Smooth muscle cell (in vitro differentiated cells): ENCODE measurements around the gene NWD2. TPM values are rescaled to one million over a fixed set of nuclear protein-coding genes. Genes with fewer than 3 reads are reported as not detected.

Experiments
- DNase-seq: peaks from one replicate; lab custom pipeline; 2025; ENCODE audit not compliant: unreplicated experiment; lab: John Stamatoyannopoulos, UW
- H2AFZ ChIP-seq: fragments of 200-600 bp; sonication (generic); 2 replicates; pipeline ENCODE4 v1.6.0; 2016; ENCODE audit warnings: antibody characterized with exemption, low read depth, mild to moderate bottlenecking
- H3F3A ChIP-seq: fragments of 200-600 bp; sonication (generic); 2 replicates; pipeline ENCODE4 v1.6.0; 2017; ENCODE audit warnings: antibody characterized with exemption, low read depth
- H3K27ac ChIP-seq: fragments of 200-600 bp; sonication (generic); 2 replicates; pipeline ENCODE4 v1.5.1; 2016; ENCODE audit warnings: low read depth, mild to moderate bottlenecking
- H3K27me3 ChIP-seq: fragments of 200-600 bp; sonication (generic); 2 replicates; pipeline ENCODE4 v1.6.1; 2016; ENCODE audit warnings: low read depth, mild to moderate bottlenecking
- H3K36me3 ChIP-seq: fragments of 200-600 bp; sonication (generic); 2 replicates; pipeline ENCODE4 v1.5.1; 2016; ENCODE audit warnings: low read depth
- H3K4me1 ChIP-seq: fragments of 200-600 bp; sonication (generic); 2 replicates; pipeline ENCODE4 v1.5.1; 2016; ENCODE audit warnings: low read depth
- H3K4me2 ChIP-seq: fragments of 200-600 bp; sonication (generic); 2 replicates; pipeline ENCODE4 v1.6.0; 2016; ENCODE audit warnings: mild to moderate bottlenecking
- H3K4me3 ChIP-seq: fragments of 200-600 bp; sonication (generic); 2 replicates; pipeline ENCODE4 v1.5.1; 2016; ENCODE audit warnings: mild to moderate bottlenecking
- H3K79me2 ChIP-seq: fragments of 200-600 bp; sonication (generic); 2 replicates; pipeline ENCODE4 v1.6.0; 2016; ENCODE audit warnings: low read depth, mild to moderate bottlenecking
- H3K9ac ChIP-seq: fragments of 200-600 bp; sonication (generic); 2 replicates; pipeline ENCODE4 v1.6.0; 2016; ENCODE audit warnings: low read depth
- H3K9me3 ChIP-seq: fragments of 200-600 bp; sonication (generic); replicated peaks from 2 replicates; pipeline ENCODE4 v1.5.1; 2016; ENCODE audit warnings: low read depth
- H4K20me1 ChIP-seq: fragments of 200-600 bp; sonication (generic); 2 replicates; pipeline ENCODE4 v1.6.0; 2016; ENCODE audit warnings: low read depth
- WGBS: methylation state at CpG from one replicate; pipeline ENCODE4 v1.1.7; 2016; ENCODE audit warnings: low lambda C conversion rate; 5-methylcytosine and 5-hydroxymethylcytosine counted together
- polyA plus RNA-seq: library from polyadenylated mRNA; unstranded; fragments of >200 nt; fragmentation: Nextera tagmentation; extraction: Ambion mirVana; gene quantifications from 2 replicates; pipeline ENCODE4 v1.2.1, GENCODE V29; 2016
- total RNA-seq: library from RNA; depleted of rRNA; stranded (reverse); fragments of >200 nt; gene quantifications from 2 replicates; pipeline ENCODE4 v1.2.3, GENCODE V29; 2014
- TF ChIP-seq, protein P1 (sequence below): fragments of 200-600 bp; sonication (generic); IDR thresholded peaks from 2 replicates; pipeline ENCODE4 v1.5.1; 2017; ENCODE audit warnings: borderline replicate concordance, mild to moderate bottlenecking, antibody characterized with exemption; ENCODE audit not compliant: insufficient read depth, poor library complexity, severe bottlenecking

NWD2 gene
- total and polyA plus RNA-seq, 2 experiments from 2014 or later = not detected

DNA sequence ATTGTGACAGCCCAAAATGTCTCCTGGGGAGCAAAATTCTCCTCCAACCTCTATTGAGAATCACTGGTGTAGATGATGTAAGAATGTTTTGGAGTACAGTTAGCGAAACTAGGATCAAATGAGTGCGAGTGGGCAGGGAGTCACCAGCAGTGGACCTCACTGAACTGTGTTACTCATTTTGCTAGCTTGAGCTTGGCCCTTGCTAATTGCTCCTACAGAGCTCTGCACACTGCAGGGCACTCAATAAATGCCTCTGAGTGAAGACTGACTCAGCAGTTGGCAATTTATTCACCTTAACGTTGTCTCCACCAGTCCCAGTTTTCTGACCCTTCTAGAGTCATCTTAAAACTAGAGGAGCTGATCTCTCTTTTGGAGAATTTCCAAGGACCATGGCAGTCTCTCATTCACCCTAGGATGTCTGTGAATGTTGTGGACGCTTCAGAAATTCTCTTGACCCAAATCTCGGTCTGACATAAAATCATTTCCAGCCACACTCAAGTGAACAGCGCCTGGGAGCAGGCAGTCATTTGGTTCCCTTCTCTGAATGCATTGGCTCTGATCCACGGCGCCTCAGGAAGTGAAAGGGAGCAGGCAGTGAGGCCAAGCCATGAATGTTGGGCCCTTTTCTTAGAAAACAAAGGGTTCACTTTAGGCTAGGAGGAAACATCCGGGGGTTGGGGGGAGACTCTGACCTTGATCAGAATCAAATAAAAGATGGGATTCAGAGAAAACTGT lies 148.1 kb downstream of the NWD2 start:
- H3K4me2 ChIP-seq = no peak overlapping the region
- no peaks in the 10 kb centered on the region for H3K79me2 ChIP-seq
- no peaks in the 10 kb centered on the region for H3K27me3 ChIP-seq
- no peak overlapping the region for H3K4me3 ChIP-seq
- no peaks in the 10 kb centered on the region for H3K4me1 ChIP-seq
- H4K20me1 ChIP-seq = no peaks in the 10 kb centered on the region
- no peaks in the 10 kb centered on the region for H3F3A ChIP-seq
- no peak overlapping the region for H3K9ac ChIP-seq
- TF ChIP-seq, protein P1, sequence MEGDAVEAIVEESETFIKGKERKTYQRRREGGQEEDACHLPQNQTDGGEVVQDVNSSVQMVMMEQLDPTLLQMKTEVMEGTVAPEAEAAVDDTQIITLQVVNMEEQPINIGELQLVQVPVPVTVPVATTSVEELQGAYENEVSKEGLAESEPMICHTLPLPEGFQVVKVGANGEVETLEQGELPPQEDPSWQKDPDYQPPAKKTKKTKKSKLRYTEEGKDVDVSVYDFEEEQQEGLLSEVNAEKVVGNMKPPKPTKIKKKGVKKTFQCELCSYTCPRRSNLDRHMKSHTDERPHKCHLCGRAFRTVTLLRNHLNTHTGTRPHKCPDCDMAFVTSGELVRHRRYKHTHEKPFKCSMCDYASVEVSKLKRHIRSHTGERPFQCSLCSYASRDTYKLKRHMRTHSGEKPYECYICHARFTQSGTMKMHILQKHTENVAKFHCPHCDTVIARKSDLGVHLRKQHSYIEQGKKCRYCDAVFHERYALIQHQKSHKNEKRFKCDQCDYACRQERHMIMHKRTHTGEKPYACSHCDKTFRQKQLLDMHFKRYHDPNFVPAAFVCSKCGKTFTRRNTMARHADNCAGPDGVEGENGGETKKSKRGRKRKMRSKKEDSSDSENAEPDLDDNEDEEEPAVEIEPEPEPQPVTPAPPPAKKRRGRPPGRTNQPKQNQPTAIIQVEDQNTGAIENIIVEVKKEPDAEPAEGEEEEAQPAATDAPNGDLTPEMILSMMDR = no peak
- no peak overlapping the region for H3K27ac ChIP-seq
- WGBS = 67% methylated on average over 9 of the region's 9 CpGs
- H3K36me3 ChIP-seq = no peaks in the 10 kb centered on the region
- no peak overlapping the region for H2AFZ ChIP-seq
- DNase-seq = no peak
- no peaks in the 10 kb centered on the region for H3K9me3 ChIP-seq

DNA sequence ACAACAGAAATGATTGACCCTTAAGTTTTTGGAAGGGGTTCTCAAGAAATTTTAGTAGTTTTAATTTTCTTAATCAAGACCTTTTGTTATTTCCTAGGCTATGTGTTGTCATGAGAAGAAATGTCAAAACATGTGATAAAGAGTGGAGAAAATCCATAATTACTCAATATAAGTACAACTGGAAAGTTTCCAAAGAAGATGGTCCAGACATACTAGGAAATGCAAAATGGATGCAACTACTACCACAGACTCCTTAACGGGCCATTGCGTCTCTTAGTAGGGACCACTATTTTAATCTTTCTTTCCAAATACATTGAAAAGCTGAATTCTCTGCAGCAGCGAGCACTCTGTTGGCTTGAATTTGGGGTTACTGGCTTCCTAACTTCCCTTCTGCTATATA lies 148.8 kb downstream of the NWD2 start:
- 92% methylated on average over 3 of the region's 3 CpGs for WGBS
- H3K36me3 ChIP-seq = no peaks in the 10 kb centered on the region
- no peaks in the 10 kb centered on the region for H3F3A ChIP-seq
- H3K4me2 ChIP-seq = no peak overlapping the region
- no peaks in the 10 kb centered on the region for H3K9me3 ChIP-seq
- H3K27me3 ChIP-seq = no peaks in the 10 kb centered on the region
- no peaks in the 10 kb centered on the region for H4K20me1 ChIP-seq
- no peak overlapping the region for H2AFZ ChIP-seq
- H3K79me2 ChIP-seq = no peaks in the 10 kb centered on the region
- TF ChIP-seq, protein P1 = no peak
- no peak for DNase-seq
- H3K4me3 ChIP-seq = no peak overlapping the region
- H3K9ac ChIP-seq = no peak overlapping the region
- H3K27ac ChIP-seq = no peak overlapping the region
- H3K4me1 ChIP-seq = no peaks in the 10 kb centered on the region

DNA sequence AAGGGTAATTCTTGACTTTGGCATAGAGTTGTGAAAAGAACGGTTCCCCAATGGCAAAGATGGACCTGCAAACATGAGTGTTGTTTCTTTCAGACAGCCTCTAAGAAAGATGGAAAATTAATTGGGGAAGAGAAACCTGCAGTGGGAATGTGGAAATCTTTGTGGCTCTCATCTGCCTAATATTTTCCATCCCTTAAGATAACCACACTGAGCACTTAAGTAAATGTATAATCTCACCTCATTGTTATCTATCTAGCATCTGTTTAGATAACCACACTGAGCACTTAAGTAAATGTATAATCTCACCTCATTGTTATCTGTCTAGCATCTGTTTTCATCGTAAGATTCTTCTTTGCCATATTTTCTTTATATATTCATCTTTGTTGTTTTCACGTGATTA lies 149.3 kb downstream of the NWD2 start:
- WGBS = 69% methylated on average over 3 of the region's 3 CpGs
- Histone ChIP-seq H3K36me3 (no peaks in the 10 kb centered on the region), H3F3A (no peaks in the 10 kb centered on the region), H3K4me2 (no peak overlapping the region), H4K20me1 (no peaks in the 10 kb centered on the region), H3K9ac (no peak overlapping the region), H2AFZ (no peak overlapping the region), H3K27ac (no peak overlapping the region), H3K79me2 (no peaks in the 10 kb centered on the region), H3K4me1 (no peaks in the 10 kb centered on the region), H3K27me3 (no peaks in the 10 kb centered on the region), H3K9me3 (no peaks in the 10 kb centered on the region), H3K4me3 (no peak overlapping the region)
- TF ChIP-seq, protein P1 = no peak
- DNase-seq = no peak

DNA sequence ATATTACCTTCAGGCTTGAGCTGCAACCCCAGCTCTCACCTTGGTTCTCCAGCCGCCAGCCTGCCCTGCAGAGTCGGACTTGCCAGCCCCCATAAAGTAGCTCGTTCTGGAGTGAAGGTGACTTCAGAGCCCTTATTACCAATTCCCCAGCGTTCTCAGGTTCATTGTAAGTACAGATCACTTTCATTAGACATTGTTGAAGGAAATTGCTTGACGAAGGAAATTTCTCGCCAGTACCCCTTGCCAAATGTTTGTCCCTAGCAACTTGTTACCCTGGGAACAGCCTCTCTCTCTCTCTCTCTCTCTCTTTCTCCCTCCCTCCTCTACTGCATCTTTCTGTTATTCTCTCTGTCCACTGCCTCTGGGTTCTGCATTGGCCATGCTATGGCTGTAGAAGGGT lies 153.0 kb downstream of the NWD2 start:
- Histone ChIP-seq H3F3A (no peaks in the 10 kb centered on the region), H3K79me2 (no peaks in the 10 kb centered on the region), H3K36me3 (no peaks in the 10 kb centered on the region), H2AFZ (no peak overlapping the region), H3K4me3 (no peak overlapping the region), H3K27me3 (no peaks in the 10 kb centered on the region), H3K9ac (no peak overlapping the region), H3K4me1 (no peaks in the 10 kb centered on the region), H4K20me1 (no peaks in the 10 kb centered on the region), H3K4me2 (no peak overlapping the region), H3K27ac (no peak overlapping the region), H3K9me3 (no peaks in the 10 kb centered on the region)
- DNase-seq = no peak
- WGBS = 91% methylated on average over 6 of the region's 6 CpGs
- TF ChIP-seq, protein P1 = no peak
